Activated CD8-positive, alpha-beta T cell treated with anti-CD3 and anti-CD28 coated beads for 36 hours (primary cell): ENCODE results near the gene CHRNB4. TPM values are rescaled to one million over a fixed set of nuclear protein-coding genes. Genes with fewer than 3 reads are reported as not detected.

Source experiments
- ATAC-seq: fragments of 200-7000 bp; cut with Tn5 transposase; one replicate; pipeline ENCODE4 v1.10.0; 2021; ENCODE audit warnings: mild to moderate bottlenecking, moderate library complexity
- CTCF ChIA-PET: fragments of 350-600 bp; sonication (Branson Sonifier 250); formaldehyde crosslinking; loops from one replicate; lab custom pipeline; 2021; ENCODE audit warnings: antibody characterized with exemption; lab: Charles Lee
- POLR2A ChIA-PET: fragments of 350-600 bp; sonication (Branson Sonifier 250); formaldehyde crosslinking; loops from one replicate; lab custom pipeline; 2021; ENCODE audit warnings: antibody characterized with exemption; lab: Charles Lee
- DNase-seq: peaks from one replicate; pipeline ENCODE4 v3.0.0-alpha.2; 2020
- H3K27ac Mint-ChIP-seq: one replicate; pipeline ENCODE4 v1.8.0; 2021; ENCODE audit warnings: mild to moderate bottlenecking, mixed read lengths
- H3K27me3 Mint-ChIP-seq: one replicate; pipeline ENCODE4 v1.8.0; 2021; ENCODE audit warnings: mixed read lengths
- H3K36me3 Mint-ChIP-seq: one replicate; pipeline ENCODE4 v1.8.0; 2021; ENCODE audit warnings: low read depth, mixed read lengths
- H3K4me1 Mint-ChIP-seq: one replicate; pipeline ENCODE4 v1.8.0; 2021; ENCODE audit warnings: low read depth, mixed read lengths
- H3K4me3 Mint-ChIP-seq: one replicate; pipeline ENCODE4 v1.8.0; 2021; ENCODE audit warnings: mild to moderate bottlenecking, moderate library complexity, mixed read lengths
- H3K9me3 Mint-ChIP-seq: one replicate; pipeline ENCODE4 v1.8.0; 2021; ENCODE audit warnings: mixed read lengths
- CTCF ChIP-seq: fragments of 200-600 bp; IDR thresholded peaks from one replicate; pipeline ENCODE4 v1.8.0; 2022; ENCODE audit warnings: antibody characterized with exemption, mild to moderate bottlenecking
- intact Hi-C: fragments of 100-400 bp; cut with micrococcal nuclease; formaldehyde crosslinking; loops from one replicate; pipeline ENCODE4 v1.10.0; 2022
- total RNA-seq, 2 experiments: library from RNA; stranded (reverse); gene quantifications; one replicate each; pipeline ENCODE4 v1.2.3, GENCODE V29; 2021

Gene CHRNB4
- total RNA-seq, 2 experiments from 2014 or later, result not detected

- no peak for ATAC-seq
- no peak overlapping the region for H3K4me3 Mint-ChIP-seq
- no peak for TF ChIP-seq CTCF
- DNase-seq, result no peak
- H3K36me3 Mint-ChIP-seq, result no peaks in the 10 kb centered on the region
- intact Hi-C loops, result no loop called here
- peaks cover 4% of the 10 kb centered on the region for H3K4me1 Mint-ChIP-seq
- no peaks in the 10 kb centered on the region for H3K9me3 Mint-ChIP-seq
- H3K27me3 Mint-ChIP-seq, result peaks cover 27% of the 10 kb centered on the region
- ChIA-PET CTCF (interaction anchor here (1.1 to 1.7 kb wide), 5 partner anchors 10 to 116 kb away, joined by 3 to 7 read pairs (median 4); no protein-coding TSS in a partner anchor), POLR2A (no interaction called here)
- no peak overlapping the region for H3K27ac Mint-ChIP-seq
Measured at GRCh38 chr15:78625606-78626280, 15.3 kb downstream of the CHRNB4 start.

- Mint-ChIP-seq H3K9me3 (no peaks in the 10 kb centered on the region), H3K27me3 (peaks cover 29% of the 10 kb centered on the region), H3K4me1 (peaks cover 4% of the 10 kb centered on the region), H3K4me3 (no peak overlapping the region), H3K27ac (no peak overlapping the region), H3K36me3 (no peaks in the 10 kb centered on the region)
- DNase-seq (no peak), ATAC-seq (no peak)
- TF ChIP-seq CTCF, result no peak
- ChIA-PET POLR2A (no interaction called here), CTCF (interaction anchor here (1.1 to 1.4 kb wide), 3 partner anchors 15 to 116 kb away, joined by 3 to 5 read pairs (median 3); no protein-coding TSS in a partner anchor)
- intact Hi-C loops, result no loop called here
Measured at GRCh38 chr15:78624651-78625590, 16.1 kb downstream of the CHRNB4 start.

- H3K4me1 Mint-ChIP-seq, result peaks cover 4% of the 10 kb centered on the region
- no peaks in the 10 kb centered on the region for H3K36me3 Mint-ChIP-seq
- H3K9me3 Mint-ChIP-seq, result no peaks in the 10 kb centered on the region
- ATAC-seq, result no peak
- H3K27me3 Mint-ChIP-seq, result peaks cover 39% of the 10 kb centered on the region
- CTCF ChIA-PET, result interaction anchor here (1.3 to 1.4 kb wide), 2 partner anchors 16 to 85 kb away, joined by 4 to 5 read pairs; no protein-coding TSS in a partner anchor
- DNase-seq, result no peak
- no peak overlapping the region for H3K27ac Mint-ChIP-seq
- intact Hi-C loops, result no loop called here
- TF ChIP-seq CTCF, result no peak
- no peak overlapping the region for H3K4me3 Mint-ChIP-seq
- POLR2A ChIA-PET, result no interaction called here
Measured at GRCh38 chr15:78623786-78624497, 17.1 kb downstream of the CHRNB4 start.

GRCh38 chr15:78621810-78622402 is 19.1 kb downstream of the CHRNB4 start:
- no peak for ATAC-seq
- Mint-ChIP-seq H3K27ac (no peak overlapping the region), H3K36me3 (no peaks in the 10 kb centered on the region), H3K4me3 (no peak overlapping the region), H3K9me3 (no peaks in the 10 kb centered on the region), H3K27me3 (peaks cover 43% of the 10 kb centered on the region), H3K4me1 (peaks cover 4% of the 10 kb centered on the region)
- DNase-seq, result no peak
- POLR2A ChIA-PET, result no interaction called here
- CTCF ChIA-PET, result no interaction called here
- intact Hi-C loops, result no loop called here
- no peak for TF ChIP-seq CTCF
